Fibroblast of lung (primary cell): ENCODE measurements around the gene UBA3.

ENCODE experiments used
- EZH2 ChIP-seq: IDR thresholded peaks from 2 replicates; pipeline ENCODE4 v1.5.1; 2012; ENCODE audit warnings: low read length, control low read depth, mild to moderate bottlenecking; ENCODE audit errors: missing control alignments
- TF ChIP-seq, protein P1 (sequence below), 2 donors: IDR thresholded peaks in 1 of 2; conservative IDR thresholded peaks in 1 of 2; 1 replicate in 1 of 2; 2 replicates in 1 of 2; pipeline ENCODE4 v1.5.1; 2011 to 2012; ENCODE audit warnings: low read length in 2 of 2, control low read depth in 1 of 2, inconsistent platforms in 1 of 2, low read depth in 1 of 2, mild to moderate bottlenecking in 1 of 2

DNA sequence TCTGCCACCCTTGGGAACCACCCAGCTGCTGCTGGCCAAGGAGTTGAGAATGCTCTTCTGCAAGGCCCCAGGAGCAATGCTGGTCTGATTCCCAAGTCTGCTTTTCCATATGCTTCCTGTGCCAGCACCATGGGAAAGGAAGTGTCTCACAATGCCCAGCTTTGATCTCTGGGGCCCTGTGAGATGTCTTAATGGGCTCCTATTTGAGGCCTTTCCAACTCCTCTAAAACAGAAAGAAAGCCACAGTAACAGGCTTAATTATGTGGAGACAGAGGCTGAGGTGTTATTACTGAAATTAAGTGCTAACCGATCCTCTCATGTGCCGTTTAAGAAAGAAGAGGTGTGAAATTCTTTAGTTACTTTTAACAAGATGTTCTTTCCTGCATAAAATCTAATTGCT lies 71.2 kb downstream of the UBA3 start:
- TF ChIP-seq, protein P1, sequence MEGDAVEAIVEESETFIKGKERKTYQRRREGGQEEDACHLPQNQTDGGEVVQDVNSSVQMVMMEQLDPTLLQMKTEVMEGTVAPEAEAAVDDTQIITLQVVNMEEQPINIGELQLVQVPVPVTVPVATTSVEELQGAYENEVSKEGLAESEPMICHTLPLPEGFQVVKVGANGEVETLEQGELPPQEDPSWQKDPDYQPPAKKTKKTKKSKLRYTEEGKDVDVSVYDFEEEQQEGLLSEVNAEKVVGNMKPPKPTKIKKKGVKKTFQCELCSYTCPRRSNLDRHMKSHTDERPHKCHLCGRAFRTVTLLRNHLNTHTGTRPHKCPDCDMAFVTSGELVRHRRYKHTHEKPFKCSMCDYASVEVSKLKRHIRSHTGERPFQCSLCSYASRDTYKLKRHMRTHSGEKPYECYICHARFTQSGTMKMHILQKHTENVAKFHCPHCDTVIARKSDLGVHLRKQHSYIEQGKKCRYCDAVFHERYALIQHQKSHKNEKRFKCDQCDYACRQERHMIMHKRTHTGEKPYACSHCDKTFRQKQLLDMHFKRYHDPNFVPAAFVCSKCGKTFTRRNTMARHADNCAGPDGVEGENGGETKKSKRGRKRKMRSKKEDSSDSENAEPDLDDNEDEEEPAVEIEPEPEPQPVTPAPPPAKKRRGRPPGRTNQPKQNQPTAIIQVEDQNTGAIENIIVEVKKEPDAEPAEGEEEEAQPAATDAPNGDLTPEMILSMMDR (conservative IDR thresholded peaks at IDR 0.05 in 1 of 2, IDR thresholded peaks at IDR 0.05 in 1 of 2; ENCODE audit: low read depth in 1 of 2, low read length in 2 of 2) = no peak
- TF ChIP-seq EZH2 = no peak
